HepG2 (cell line): ENCODE data around the gene NAPB. TPM values are rescaled to one million over a fixed set of nuclear protein-coding genes. Genes with fewer than 3 reads are reported as not detected.
A peak's percentile ranks its signal among the peaks of the same experiment; 100 is the strongest.

Experiments
- ATAC-seq: fragments of 200-7000 bp; cut with Tn5 transposase; 3 replicates; pipeline ENCODE4 v1.9.1; 2020; ENCODE audit warnings: mild to moderate bottlenecking, moderate library complexity
- BruUV-seq: library from RNA; stranded (reverse); fragments of 400-500 nt; replicated peaks from 2 replicates; lab custom pipeline; 2021; lab: Mats Ljungman, UMichigan
- CTCF ChIA-PET: fragments of 300-600 bp; formaldehyde crosslinking; extraction: SDS; loops from one replicate; lab custom pipeline; 2021; ENCODE audit warnings: low total read pairs, inconsistent platforms, low intra/inter-chr PET ratio; lab: Yijun Ruan, JAX
- POLR2A ChIA-PET: fragments of 350-600 bp; sonication (Branson Sonifier 250); formaldehyde crosslinking; loops from one replicate; lab custom pipeline; 2020; ENCODE audit warnings: antibody characterized with exemption, inconsistent platforms; lab: Yijun Ruan, JAX
- DNase-seq: peaks from one replicate; pipeline ENCODE4 v3.0.0-alpha.2; 2015; ENCODE audit warnings: low spot score
- FAIRE-seq: peaks from 3 replicates; lab custom pipeline; 2011; peaks lifted over from hg19 to GRCh38; lab: Jason Lieb, UNC
- H2AFZ ChIP-seq: one replicate; pipeline ENCODE4 v1.6.1; 2011; ENCODE audit warnings: low read length, inconsistent platforms
- H3K27ac ChIP-seq: fragments of 300-600 bp; 3 replicates; pipeline ENCODE4 v1.8.0; 2011; ENCODE audit warnings: mixed run types, mild to moderate bottlenecking, mixed read lengths, low read length, inconsistent platforms; ENCODE audit not compliant: insufficient read depth; ENCODE audit errors: extremely low read length
- H3K27me3 ChIP-seq, 2 experiments: fragments of 200-600 bp in 1 of 2; 2 replicates in 1 of 2; 3 replicates in 1 of 2; pipeline versions ENCODE4 v1.6.0 to v1.8.0; 2011; ENCODE audit warnings: low read length in 2 of 2, mild to moderate bottlenecking in 2 of 2, moderate library complexity in 2 of 2, inconsistent platforms in 1 of 2; ENCODE audit not compliant: insufficient read depth in 2 of 2, control insufficient read depth in 1 of 2
- H3K36me3 ChIP-seq, 2 experiments: fragments of 200-600 bp in 1 of 2; replicated peaks in 1 of 2; 2 replicates in 1 of 2; 3 replicates in 1 of 2; pipeline versions ENCODE4 v1.5.1 to v1.8.0; 2011; ENCODE audit warnings: low read length in 2 of 2, inconsistent platforms in 1 of 2; ENCODE audit not compliant: insufficient read depth in 2 of 2, control insufficient read depth in 1 of 2
- H3K4me1 ChIP-seq: 2 replicates; pipeline ENCODE4 v1.5.1; 2012; ENCODE audit warnings: low read length, inconsistent platforms; ENCODE audit not compliant: insufficient read depth
- H3K4me2 ChIP-seq: 2 replicates; pipeline ENCODE4 v1.6.0; 2011; ENCODE audit warnings: low read depth, low read length, inconsistent platforms
- H3K4me3 ChIP-seq, 3 experiments: fragments of 200-600 bp in 1 of 3; sonication (generic), shearing (Covaris generic) in 1 of 3; replicated peaks in 1 of 3; 2 replicates each; pipeline ENCODE4 v1.5.1; 2011 to 2016; ENCODE audit warnings: low read length in 3 of 3, inconsistent platforms in 2 of 3, low read depth in 2 of 3, mild to moderate bottlenecking in 2 of 3, control low read depth in 1 of 3, mixed read lengths in 1 of 3; ENCODE audit not compliant: insufficient read depth in 1 of 3
- H3K79me2 ChIP-seq: one replicate; pipeline ENCODE4 v1.6.1; 2011; ENCODE audit warnings: low read length, inconsistent platforms; ENCODE audit not compliant: insufficient read depth
- H3K9ac ChIP-seq: 2 replicates; pipeline ENCODE4 v1.6.0; 2011; ENCODE audit warnings: mild to moderate bottlenecking, low read depth, low read length, inconsistent platforms; ENCODE audit not compliant: insufficient read depth
- H3K9me3 ChIP-seq: 2 replicates; pipeline ENCODE4 v1.5.1; 2012; ENCODE audit warnings: mild to moderate bottlenecking, low read length
- H4K20me1 ChIP-seq: 2 replicates; pipeline ENCODE4 v1.6.0; 2011; ENCODE audit warnings: inconsistent platforms, mild to moderate bottlenecking, low read length, moderate library complexity; ENCODE audit not compliant: insufficient read depth
- NR1H2 ChIP-seq: sonication (generic); formaldehyde crosslinking; IDR thresholded peaks from 2 replicates; pipeline ENCODE4 v1.8.1; 2022; ENCODE audit warnings: low read depth, missing genetic modification reagents, borderline replicate concordance
- RFX5 ChIP-seq: IDR thresholded peaks from 2 replicates; pipeline ENCODE4 v1.6.1; 2011; ENCODE audit warnings: low read depth, low read length, improper control_type of control experiment
- STAG1 ChIP-seq: sonication (generic); formaldehyde crosslinking; IDR thresholded peaks from 2 replicates; pipeline ENCODE4 v1.4.0; 2020; ENCODE audit warnings: missing genetic modification reagents
- ZFAT ChIP-seq: sonication (generic); formaldehyde crosslinking; conservative IDR thresholded peaks from 2 replicates; pipeline ENCODE4 v1.8.1; 2023; ENCODE audit warnings: missing genetic modification reagents, inconsistent platforms
- ZNF510 ChIP-seq: sonication (generic); formaldehyde crosslinking; IDR thresholded peaks from 2 replicates; pipeline ENCODE4 v1.4.0; 2020; ENCODE audit warnings: low read depth, mild to moderate bottlenecking, missing genetic modification reagents
- ZNF83 ChIP-seq: sonication (generic); formaldehyde crosslinking; IDR thresholded peaks from 2 replicates; pipeline ENCODE4 v1.4.0; 2020; ENCODE audit warnings: missing genetic modification reagents, mild to moderate bottlenecking, borderline replicate concordance
- WGBS: methylation state at CpG from one replicate; pipeline ENCODE4 v1.1.6; 2017; ENCODE audit warnings: low lambda C conversion rate; 5-methylcytosine and 5-hydroxymethylcytosine counted together
- in situ Hi-C: cut with HindIII; loops from 2 replicates; pipeline ENCODE4 v1.10.0; 2017; ENCODE audit warnings: low pct_unique_long_range_greater_than_20kb; ENCODE audit not compliant: extremely low pct_ligation_motif_present
- intact Hi-C: fragments of 100-400 bp; cut with micrococcal nuclease; formaldehyde crosslinking; loops from one replicate; pipeline ENCODE4 v1.10.0; 2022; ENCODE audit not compliant: unreplicated experiment
- polyA plus RNA-seq, 8 experiments: library from polyadenylated mRNA; depleted of rRNA in 3 of 8; stranded (reverse) in 7 of 8; unstranded in 1 of 8; fragments of >200 nt; fragmentation: Illumina TruSeq in 4 of 8; extraction: Trizol in 4 of 8; gene quantifications; 2 replicates each; pipeline versions ENCODE4 v1.2.1 to v1.2.3, GENCODE V29; 2011 to 2016; ENCODE audit warnings: low read depth in 4 of 8, missing spikeins in 1 of 8, mixed read lengths in 1 of 8; ENCODE audit not compliant: insufficient read depth in 1 of 8
- total RNA-seq, 5 experiments: library from RNA; depleted of rRNA; stranded (reverse); fragments of >200 nt; fragmentation: Illumina TruSeq; extraction: Trizol; gene quantifications; 2 replicates each; pipeline ENCODE4 v1.2.3, GENCODE V29; 2016; ENCODE audit warnings: low read depth in 1 of 5
- TF ChIP-seq, protein P1 (sequence below): sonication (generic); formaldehyde crosslinking; IDR thresholded peaks from 2 replicates; pipeline ENCODE4 v1.4.0; 2020; ENCODE audit warnings: mild to moderate bottlenecking, missing genetic modification reagents
- TF ChIP-seq, protein P2 (sequence below): sonication (generic); formaldehyde crosslinking; IDR thresholded peaks from 2 replicates; pipeline ENCODE4 v1.5.1; 2020; ENCODE audit warnings: missing genetic modification reagents, mild to moderate bottlenecking, borderline replicate concordance
- TF ChIP-seq, protein P3 (sequence below): sonication (generic); formaldehyde crosslinking; IDR thresholded peaks from 2 replicates; pipeline ENCODE4 v1.8.1; 2023; ENCODE audit warnings: mild to moderate bottlenecking, inconsistent platforms, moderate library complexity, missing genetic modification reagents, borderline replicate concordance

The NAPB gene
- total and polyA plus RNA-seq, 2 of the 13 experiments (the other 11 are each of a cell fraction or from before 2014, with no cell fraction given): 15.2 to 16.1 TPM

DNA sequence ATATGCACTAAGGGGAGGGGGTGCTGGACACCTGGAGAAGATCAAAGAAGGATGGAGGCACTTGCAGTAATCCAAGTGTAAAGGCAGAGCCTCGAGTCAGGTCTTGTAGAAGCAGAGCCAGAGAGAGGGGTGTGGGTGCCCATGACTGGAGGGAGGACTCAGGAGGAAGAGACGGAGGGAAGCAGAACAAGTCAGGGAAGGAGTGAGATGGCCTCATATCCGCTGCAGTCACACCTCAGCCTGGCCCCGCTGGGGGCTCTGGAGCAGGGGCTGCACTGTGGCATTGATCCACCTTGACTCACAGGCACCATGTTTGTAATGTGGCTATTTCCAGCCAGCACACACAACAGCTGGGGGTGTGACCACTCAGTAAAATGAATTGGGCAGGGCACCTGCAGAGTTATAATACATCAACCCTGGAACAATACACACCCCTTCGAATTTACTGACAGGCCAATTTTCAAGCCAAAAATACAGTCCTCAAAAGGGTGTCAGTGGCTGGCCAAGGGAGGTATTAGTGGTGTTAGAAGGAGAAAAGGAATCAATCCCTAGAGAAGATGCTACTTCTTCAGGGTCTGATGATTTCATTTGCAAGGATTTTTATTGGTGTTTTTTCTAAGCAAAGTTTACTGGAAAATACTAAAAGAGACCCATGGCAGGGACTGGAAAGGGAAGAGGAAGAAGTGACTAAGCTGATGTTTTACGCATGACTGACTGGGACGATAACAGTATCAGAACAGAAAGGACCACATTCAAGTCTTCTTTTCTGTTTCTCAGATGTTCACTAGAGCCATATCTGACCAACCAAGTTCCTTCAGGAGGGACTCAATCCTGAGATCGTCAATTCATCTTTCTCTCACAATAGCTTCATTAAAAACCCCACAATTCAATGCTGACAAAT lies 89.6 kb downstream of the NAPB start:
- H3K9me3 ChIP-seq: no peaks in the 10 kb centered on the region
- peak; percentile 18 for FAIRE-seq
- intact Hi-C loops: no loop called here
- H4K20me1 ChIP-seq: no peaks in the 10 kb centered on the region
- H3K9ac ChIP-seq: no peak overlapping the region
- no peaks in the 10 kb centered on the region for H3K79me2 ChIP-seq
- no peak for ATAC-seq
- TF ChIP-seq, protein P1, sequence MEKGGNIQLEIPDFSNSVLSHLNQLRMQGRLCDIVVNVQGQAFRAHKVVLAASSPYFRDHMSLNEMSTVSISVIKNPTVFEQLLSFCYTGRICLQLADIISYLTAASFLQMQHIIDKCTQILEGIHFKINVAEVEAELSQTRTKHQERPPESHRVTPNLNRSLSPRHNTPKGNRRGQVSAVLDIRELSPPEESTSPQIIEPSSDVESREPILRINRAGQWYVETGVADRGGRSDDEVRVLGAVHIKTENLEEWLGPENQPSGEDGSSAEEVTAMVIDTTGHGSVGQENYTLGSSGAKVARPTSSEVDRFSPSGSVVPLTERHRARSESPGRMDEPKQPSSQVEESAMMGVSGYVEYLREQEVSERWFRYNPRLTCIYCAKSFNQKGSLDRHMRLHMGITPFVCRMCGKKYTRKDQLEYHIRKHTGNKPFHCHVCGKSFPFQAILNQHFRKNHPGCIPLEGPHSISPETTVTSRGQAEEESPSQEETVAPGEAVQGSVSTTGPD (CRISPR knock-in tag): no peak
- TF ChIP-seq, protein P2, sequence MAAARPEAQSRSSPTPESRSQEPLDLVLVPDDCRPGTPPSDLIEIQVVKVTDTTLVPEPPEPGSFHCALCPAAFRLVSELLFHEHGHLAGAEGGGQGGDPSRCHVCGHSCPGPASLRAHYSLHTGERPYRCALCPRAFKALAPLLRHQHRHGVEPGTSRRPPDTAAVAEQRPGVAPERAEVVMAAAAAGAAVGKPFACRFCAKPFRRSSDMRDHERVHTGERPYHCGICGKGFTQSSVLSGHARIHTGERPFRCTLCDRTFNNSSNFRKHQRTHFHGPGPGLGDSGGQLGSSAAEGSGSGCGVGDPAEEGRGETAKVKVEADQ (CRISPR knock-in tag): no peak
- TF ChIP-seq RFX5: no peak
- TF ChIP-seq STAG1 (CRISPR knock-in tag): no peak
- TF ChIP-seq ZFAT (CRISPR knock-in tag): no peak
- no peak for TF ChIP-seq ZNF83 (CRISPR knock-in tag)
- no peak for TF ChIP-seq NR1H2 (CRISPR knock-in tag)
- TF ChIP-seq ZNF510 (CRISPR knock-in tag): no peak
- TF ChIP-seq, protein P3, sequence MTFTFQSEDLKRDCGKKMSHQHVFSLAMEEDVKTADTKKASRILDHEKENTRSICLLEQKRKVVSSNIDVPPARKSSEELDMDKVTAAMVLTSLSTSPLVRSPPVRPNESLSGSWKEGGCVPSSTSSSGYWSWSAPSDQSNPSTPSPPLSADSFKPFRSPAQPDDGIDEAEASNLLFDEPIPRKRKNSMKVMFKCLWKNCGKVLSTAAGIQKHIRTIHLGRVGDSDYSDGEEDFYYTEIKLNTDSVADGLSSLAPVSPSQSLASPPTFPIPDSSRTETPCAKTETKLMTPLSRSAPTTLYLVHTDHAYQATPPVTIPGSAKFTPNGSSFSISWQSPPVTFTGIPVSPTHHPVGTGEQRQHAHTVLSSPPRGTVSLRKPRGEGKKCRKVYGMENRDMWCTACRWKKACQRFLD (CRISPR knock-in tag): no peak
- TF ChIP-seq, all 625 proteins: peak for 0
- 30% methylated on average over 8 of the region's 8 CpGs for WGBS
- DNase-seq: no peak
- H3K27ac ChIP-seq: no peak overlapping the region
- H2AFZ ChIP-seq: no peak overlapping the region
- no peak overlapping the region for H3K4me2 ChIP-seq
- ChIA-PET POLR2A (no interaction called here), CTCF (no interaction called here)
- H3K4me3 ChIP-seq: no peak overlapping the region
- no TSS peak for BruUV-seq
- H3K4me1 ChIP-seq: peaks cover 6% of the 10 kb centered on the region
- H3K36me3 ChIP-seq: no peaks in the 10 kb centered on the region
- no peaks in the 10 kb centered on the region for H3K27me3 ChIP-seq
- in situ Hi-C loops: no loop called here
